Neural progenitor cell (in vitro differentiated cells): ENCODE results near the gene CHST15.

Source experiments
- EZH2 ChIP-seq: fragments of 200-600 bp; sonication (generic); IDR thresholded peaks from 2 replicates; pipeline ENCODE4 v1.6.1; 2017; ENCODE audit warnings: antibody characterized with exemption, mild to moderate bottlenecking, moderate library complexity
- EZH2phosphoT487 ChIP-seq: fragments of 200-600 bp; sonication (generic); IDR thresholded peaks from 2 replicates; pipeline ENCODE4 v1.6.1; 2017; ENCODE audit warnings: antibody characterized with exemption
- TF ChIP-seq, protein P1 (sequence below): fragments of 200-600 bp; sonication (generic); IDR thresholded peaks from 2 replicates; pipeline ENCODE4 v1.5.1; 2017; ENCODE audit warnings: antibody characterized with exemption, mild to moderate bottlenecking

DNA sequence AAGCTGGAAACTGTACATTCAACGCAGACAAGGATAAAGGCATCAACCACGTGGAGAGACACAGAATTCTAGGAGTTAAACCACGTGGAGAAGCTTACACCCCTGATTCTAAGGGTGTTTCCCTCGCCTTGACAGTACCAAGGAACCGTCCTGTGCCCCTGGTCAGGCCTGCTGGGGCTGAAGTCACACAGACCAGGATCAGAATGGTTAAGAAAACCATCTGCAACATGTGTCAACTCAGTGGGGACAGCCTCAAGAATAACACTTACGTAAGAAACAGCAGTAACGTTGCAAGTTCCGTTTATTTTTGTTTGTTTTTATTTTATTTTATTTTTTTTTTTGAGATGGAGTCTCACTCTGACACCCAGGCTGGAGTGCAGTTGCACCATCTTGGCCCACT lies 55.6 kb downstream of the CHST15 start:
- TF ChIP-seq, protein P1, sequence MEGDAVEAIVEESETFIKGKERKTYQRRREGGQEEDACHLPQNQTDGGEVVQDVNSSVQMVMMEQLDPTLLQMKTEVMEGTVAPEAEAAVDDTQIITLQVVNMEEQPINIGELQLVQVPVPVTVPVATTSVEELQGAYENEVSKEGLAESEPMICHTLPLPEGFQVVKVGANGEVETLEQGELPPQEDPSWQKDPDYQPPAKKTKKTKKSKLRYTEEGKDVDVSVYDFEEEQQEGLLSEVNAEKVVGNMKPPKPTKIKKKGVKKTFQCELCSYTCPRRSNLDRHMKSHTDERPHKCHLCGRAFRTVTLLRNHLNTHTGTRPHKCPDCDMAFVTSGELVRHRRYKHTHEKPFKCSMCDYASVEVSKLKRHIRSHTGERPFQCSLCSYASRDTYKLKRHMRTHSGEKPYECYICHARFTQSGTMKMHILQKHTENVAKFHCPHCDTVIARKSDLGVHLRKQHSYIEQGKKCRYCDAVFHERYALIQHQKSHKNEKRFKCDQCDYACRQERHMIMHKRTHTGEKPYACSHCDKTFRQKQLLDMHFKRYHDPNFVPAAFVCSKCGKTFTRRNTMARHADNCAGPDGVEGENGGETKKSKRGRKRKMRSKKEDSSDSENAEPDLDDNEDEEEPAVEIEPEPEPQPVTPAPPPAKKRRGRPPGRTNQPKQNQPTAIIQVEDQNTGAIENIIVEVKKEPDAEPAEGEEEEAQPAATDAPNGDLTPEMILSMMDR: no peak
- TF ChIP-seq EZH2: no peak
- no peak for TF ChIP-seq EZH2phosphoT487
